ENCODE measurements around the gene RAD50.

- TF ChIP-seq CTCF (IDR thresholded peaks at IDR 0.05) (no peak), EZH2phosphoT487 (IDR thresholded peaks at IDR 0.05) (no peak), EZH2 (IDR thresholded peaks at IDR 0.05) (no peak)
Observed at GRCh38 chr5:132641841-132642240, 85.1 kb downstream of the RAD50 start.
